ENCODE measurements around the gene RBM5.

The RBM5 gene

DNA sequence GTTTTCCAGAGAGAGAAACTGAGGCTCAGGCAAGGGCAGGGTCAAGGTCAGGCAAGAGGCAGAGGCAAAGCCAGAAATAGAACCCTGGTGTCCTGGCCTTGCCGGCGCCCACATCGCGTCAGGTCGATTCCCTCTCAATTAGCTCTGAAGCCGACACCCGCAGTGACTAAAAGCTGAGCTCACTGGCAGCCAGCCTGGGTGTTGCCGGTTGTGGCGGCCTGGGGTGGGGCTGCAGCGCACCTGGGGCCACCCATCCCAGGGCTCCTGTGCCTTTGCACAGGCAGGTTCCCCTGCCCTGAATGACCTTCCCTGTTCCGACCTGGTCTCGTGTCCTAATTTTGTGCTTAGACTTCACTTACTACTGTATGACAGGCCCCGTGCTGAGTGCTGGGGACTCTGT lies 72.6 kb downstream of the RBM5 start:
- TF ChIP-seq OSR1 (CRISPR knock-in tag; IDR thresholded peaks at IDR 0.05) (no peak), ZNF70 (CRISPR knock-in tag; IDR thresholded peaks at IDR 0.05) (no peak), TOX (CRISPR knock-in tag; IDR thresholded peaks at IDR 0.05; ENCODE audit: borderline replicate concordance) (no peak), ZNF565 (CRISPR knock-in tag; conservative IDR thresholded peaks at IDR 0.05; ENCODE audit: low read depth) (no peak), TCF4 (CRISPR knock-in tag; IDR thresholded peaks at IDR 0.05; ENCODE audit: borderline replicate concordance) (no peak), ARNTL (CRISPR knock-in tag; IDR thresholded peaks at IDR 0.05; ENCODE audit: borderline replicate concordance, low read depth) (no peak), ZNF8 (CRISPR knock-in tag; IDR thresholded peaks at IDR 0.05) (no peak), ZFP3 (CRISPR knock-in tag; IDR thresholded peaks at IDR 0.05) (no peak), ISL1 (CRISPR knock-in tag; IDR thresholded peaks at IDR 0.05) (no peak), ESRRG (CRISPR knock-in tag; IDR thresholded peaks at IDR 0.05) (no peak), RARB (CRISPR knock-in tag; IDR thresholded peaks at IDR 0.05) (no peak), ZC3H10 (CRISPR knock-in tag; IDR thresholded peaks at IDR 0.05) (no peak), ZFP30 (CRISPR knock-in tag; IDR thresholded peaks at IDR 0.05) (no peak), GLIS3 (CRISPR knock-in tag; IDR thresholded peaks at IDR 0.05) (no peak), PPARA (CRISPR knock-in tag; IDR thresholded peaks at IDR 0.05; ENCODE audit: borderline replicate concordance) (no peak), BACH2 (CRISPR knock-in tag; IDR thresholded peaks at IDR 0.05; ENCODE audit: borderline replicate concordance) (no peak)
- TF ChIP-seq, protein P1, sequence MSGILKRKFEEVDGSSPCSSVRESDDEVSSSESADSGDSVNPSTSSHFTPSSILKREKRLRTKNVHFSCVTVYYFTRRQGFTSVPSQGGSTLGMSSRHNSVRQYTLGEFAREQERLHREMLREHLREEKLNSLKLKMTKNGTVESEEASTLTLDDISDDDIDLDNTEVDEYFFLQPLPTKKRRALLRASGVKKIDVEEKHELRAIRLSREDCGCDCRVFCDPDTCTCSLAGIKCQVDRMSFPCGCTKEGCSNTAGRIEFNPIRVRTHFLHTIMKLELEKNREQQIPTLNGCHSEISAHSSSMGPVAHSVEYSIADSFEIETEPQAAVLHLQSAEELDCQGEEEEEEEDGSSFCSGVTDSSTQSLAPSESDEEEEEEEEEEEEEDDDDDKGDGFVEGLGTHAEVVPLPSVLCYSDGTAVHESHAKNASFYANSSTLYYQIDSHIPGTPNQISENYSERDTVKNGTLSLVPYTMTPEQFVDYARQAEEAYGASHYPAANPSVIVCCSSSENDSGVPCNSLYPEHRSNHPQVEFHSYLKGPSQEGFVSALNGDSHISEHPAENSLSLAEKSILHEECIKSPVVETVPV (CRISPR knock-in tag; IDR thresholded peaks at IDR 0.05) = no peak
- TF ChIP-seq, protein P2, sequence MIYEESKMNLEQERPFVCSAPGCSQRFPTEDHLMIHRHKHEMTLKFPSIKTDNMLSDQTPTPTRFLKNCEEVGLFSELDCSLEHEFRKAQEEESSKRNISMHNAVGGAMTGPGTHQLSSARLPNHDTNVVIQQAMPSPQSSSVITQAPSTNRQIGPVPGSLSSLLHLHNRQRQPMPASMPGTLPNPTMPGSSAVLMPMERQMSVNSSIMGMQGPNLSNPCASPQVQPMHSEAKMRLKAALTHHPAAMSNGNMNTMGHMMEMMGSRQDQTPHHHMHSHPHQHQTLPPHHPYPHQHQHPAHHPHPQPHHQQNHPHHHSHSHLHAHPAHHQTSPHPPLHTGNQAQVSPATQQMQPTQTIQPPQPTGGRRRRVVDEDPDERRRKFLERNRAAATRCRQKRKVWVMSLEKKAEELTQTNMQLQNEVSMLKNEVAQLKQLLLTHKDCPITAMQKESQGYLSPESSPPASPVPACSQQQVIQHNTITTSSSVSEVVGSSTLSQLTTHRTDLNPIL (CRISPR knock-in tag; IDR thresholded peaks at IDR 0.05; ENCODE audit: low read depth) = no peak
- TF ChIP-seq, protein P3, sequence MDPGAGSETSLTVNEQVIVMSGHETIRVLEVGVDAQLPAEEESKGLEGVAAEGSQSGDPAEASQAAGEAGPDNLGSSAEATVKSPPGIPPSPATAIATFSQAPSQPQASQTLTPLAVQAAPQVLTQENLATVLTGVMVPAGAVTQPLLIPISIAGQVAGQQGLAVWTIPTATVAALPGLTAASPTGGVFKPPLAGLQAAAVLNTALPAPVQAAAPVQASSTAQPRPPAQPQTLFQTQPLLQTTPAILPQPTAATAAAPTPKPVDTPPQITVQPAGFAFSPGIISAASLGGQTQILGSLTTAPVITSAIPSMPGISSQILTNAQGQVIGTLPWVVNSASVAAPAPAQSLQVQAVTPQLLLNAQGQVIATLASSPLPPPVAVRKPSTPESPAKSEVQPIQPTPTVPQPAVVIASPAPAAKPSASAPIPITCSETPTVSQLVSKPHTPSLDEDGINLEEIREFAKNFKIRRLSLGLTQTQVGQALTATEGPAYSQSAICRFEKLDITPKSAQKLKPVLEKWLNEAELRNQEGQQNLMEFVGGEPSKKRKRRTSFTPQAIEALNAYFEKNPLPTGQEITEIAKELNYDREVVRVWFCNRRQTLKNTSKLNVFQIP (CRISPR knock-in tag; IDR thresholded peaks at IDR 0.05; ENCODE audit: borderline replicate concordance, low read depth) = no peak
- TF ChIP-seq, protein P4, sequence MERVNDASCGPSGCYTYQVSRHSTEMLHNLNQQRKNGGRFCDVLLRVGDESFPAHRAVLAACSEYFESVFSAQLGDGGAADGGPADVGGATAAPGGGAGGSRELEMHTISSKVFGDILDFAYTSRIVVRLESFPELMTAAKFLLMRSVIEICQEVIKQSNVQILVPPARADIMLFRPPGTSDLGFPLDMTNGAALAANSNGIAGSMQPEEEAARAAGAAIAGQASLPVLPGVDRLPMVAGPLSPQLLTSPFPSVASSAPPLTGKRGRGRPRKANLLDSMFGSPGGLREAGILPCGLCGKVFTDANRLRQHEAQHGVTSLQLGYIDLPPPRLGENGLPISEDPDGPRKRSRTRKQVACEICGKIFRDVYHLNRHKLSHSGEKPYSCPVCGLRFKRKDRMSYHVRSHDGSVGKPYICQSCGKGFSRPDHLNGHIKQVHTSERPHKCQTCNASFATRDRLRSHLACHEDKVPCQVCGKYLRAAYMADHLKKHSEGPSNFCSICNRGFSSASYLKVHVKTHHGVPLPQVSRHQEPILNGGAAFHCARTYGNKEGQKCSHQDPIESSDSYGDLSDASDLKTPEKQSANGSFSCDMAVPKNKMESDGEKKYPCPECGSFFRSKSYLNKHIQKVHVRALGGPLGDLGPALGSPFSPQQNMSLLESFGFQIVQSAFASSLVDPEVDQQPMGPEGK (CRISPR knock-in tag; IDR thresholded peaks at IDR 0.05; ENCODE audit: borderline replicate concordance) = no peak
- ATAC-seq = no peak

DNA sequence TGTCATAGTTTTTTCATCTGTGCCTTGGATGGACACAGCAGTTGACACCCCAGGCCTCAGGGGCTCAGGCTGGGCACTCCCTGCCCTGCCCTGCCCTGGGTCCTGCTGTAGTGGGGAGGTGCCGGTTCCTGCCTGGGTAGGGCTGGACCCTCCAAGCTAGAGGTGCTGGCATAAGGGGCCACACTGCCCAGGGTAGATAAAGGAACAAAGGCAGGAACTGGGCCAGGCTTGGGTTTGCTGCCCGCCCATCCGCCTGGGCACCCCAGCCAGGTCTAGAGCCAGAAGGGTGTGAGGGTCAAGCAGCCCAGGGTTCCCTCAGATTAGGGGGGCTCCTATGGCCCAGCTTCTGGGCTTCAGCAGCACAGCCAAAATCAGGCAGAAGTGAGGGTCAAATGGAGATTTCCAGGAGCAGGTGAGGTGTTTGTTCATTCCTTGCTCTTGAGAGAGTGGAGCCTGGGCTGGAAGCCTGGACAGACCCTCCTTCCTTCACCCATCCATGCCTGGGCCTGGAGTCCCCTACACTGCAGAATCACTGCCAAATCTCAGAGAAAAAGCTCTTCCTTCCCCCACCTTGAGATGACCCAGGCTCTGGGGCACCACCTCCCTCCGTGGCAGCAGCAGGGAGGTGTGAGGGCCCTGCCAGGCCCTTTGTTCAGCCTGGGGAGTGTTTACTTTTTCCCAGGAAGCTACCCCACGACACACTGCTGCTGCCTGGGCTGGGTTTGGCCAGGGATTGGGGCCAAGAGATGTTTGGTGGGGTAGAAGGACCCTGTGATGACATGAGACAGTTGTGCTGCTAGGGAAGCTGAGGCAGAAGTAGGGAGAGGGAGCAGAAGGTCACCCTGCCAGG lies 73.5 kb downstream of the RBM5 start:
- TF ChIP-seq ZNF8 (CRISPR knock-in tag; IDR thresholded peaks at IDR 0.05) (no peak), TCF4 (CRISPR knock-in tag; IDR thresholded peaks at IDR 0.05; ENCODE audit: borderline replicate concordance) (no peak), ZNF70 (CRISPR knock-in tag; IDR thresholded peaks at IDR 0.05) (no peak), ISL1 (CRISPR knock-in tag; IDR thresholded peaks at IDR 0.05) (no peak), ESRRG (CRISPR knock-in tag; IDR thresholded peaks at IDR 0.05) (no peak), OSR1 (CRISPR knock-in tag; IDR thresholded peaks at IDR 0.05) (no peak), PPARA (CRISPR knock-in tag; IDR thresholded peaks at IDR 0.05; ENCODE audit: borderline replicate concordance) (no peak), BACH2 (CRISPR knock-in tag; IDR thresholded peaks at IDR 0.05; ENCODE audit: borderline replicate concordance) (no peak), ZFP30 (CRISPR knock-in tag; IDR thresholded peaks at IDR 0.05) (no peak), RARB (CRISPR knock-in tag; IDR thresholded peaks at IDR 0.05) (no peak)
- TF ChIP-seq, protein P1 (CRISPR knock-in tag; IDR thresholded peaks at IDR 0.05) = no peak
- TF ChIP-seq, protein P3 (CRISPR knock-in tag; IDR thresholded peaks at IDR 0.05; ENCODE audit: borderline replicate concordance, low read depth) = no peak
- TF ChIP-seq, protein P4 (CRISPR knock-in tag; IDR thresholded peaks at IDR 0.05; ENCODE audit: borderline replicate concordance) = no peak
- no peak for ATAC-seq

Measured in SK-N-SH treated with all-trans-retinoic acid at 6 μM for 48 hours (cell line).